Measurements from ENCODE around the gene DEPDC1B.
"Not testable (repeated sequence)": the region's sequence is repeated elsewhere in the genome, so short reads cannot be mapped to it uniquely, and the experiment has no call there.

GRCh38 chr5:60715201-60715928 is 15.4 kb upstream of the DEPDC1B start:
- not testable (repeated sequence) for TF ChIP-seq POLR2A (IDR thresholded peaks at IDR 0.05; ENCODE audit: low read length); GATA1 (IDR thresholded peaks at IDR 0.05; ENCODE audit: low read depth, low read length)

All from erythroblast (primary cell).